DMS153 treated with DMSO at 0.1 percent for 48 hours (cell line): ENCODE data around the gene MCL1.
"Not testable (repeated sequence)": the region's sequence is repeated elsewhere in the genome, so short reads cannot be mapped to it uniquely, and the experiment has no call there.

Experiments used
- DNase-seq: peaks from one replicate; lab custom pipeline; 2025; ENCODE audit not compliant: unreplicated experiment; lab: John Stamatoyannopoulos, UW

The MCL1 gene

GRCh38 chr1:150572918-150573647 is 6.3 kb downstream of the MCL1 start:
- no peak for DNase-seq

DNA sequence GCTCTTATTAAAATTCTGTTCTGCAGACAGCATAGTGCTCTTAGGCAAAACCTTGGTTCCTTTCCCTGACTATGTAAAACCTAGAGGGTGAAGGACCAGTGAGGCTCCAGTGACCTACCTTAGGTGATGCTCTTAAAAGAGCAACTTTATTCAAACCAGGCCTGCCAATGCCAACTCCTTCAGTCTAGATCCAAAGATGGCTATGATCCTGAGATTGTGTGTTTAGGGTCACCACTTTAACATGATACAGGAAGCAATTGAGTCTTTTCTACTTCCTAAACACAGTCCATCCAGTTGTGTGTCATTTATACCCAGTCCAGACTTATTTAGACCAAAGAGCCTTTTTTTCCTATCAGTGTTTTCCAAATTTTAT is 10.8 kb downstream of the MCL1 start:
- DNase-seq, result no peak

- peak; percentile 74 for DNase-seq
These were observed 11.5 kb downstream of the MCL1 start for GRCh38 chr1:150567717-150568593.

- DNase-seq, result no peak
These were observed 12.1 kb downstream of the MCL1 start for GRCh38 chr1:150567341-150567716.

DNA sequence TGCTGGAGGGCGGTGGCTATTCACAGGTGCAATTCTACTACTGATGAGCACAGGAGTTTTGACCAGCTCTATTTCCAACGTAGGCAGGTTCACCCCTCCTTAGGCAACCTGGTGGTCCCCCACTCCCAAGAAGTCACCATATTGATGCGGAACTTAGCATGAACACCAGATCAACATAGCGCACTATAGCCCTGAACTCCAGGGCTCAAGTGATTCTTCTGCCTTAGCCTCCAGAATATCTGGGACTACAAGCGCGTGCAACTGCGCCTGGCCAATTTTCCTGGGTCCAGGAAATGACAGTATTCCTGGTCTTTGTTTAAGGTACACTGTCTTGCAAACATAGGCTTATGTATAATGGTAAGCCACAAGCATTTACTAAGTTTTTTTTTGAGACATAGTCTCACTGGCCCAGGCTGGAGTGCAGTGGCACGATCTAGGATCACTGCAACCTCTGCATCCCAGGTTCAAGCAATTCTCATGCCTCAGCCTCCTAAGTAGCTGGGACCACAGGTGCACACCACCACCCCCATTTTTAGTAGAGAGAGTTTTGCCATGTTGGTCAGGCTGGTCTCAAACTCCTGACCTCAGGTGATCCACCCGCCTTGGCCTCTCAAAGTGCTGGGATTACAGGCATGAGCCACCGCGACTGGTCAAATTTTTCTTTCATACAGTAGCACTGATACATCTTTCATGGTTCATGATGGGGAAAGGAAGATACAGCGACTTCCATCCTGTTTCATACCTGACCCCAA is 12.6 kb downstream of the MCL1 start:
- no peak for DNase-seq

GRCh38 chr1:150565240-150565991 is 14.0 kb downstream of the MCL1 start:
- DNase-seq, result not testable (repeated sequence)

- no peak for DNase-seq
These were observed 15.1 kb downstream of the MCL1 start for GRCh38 chr1:150564051-150564991.

DNA sequence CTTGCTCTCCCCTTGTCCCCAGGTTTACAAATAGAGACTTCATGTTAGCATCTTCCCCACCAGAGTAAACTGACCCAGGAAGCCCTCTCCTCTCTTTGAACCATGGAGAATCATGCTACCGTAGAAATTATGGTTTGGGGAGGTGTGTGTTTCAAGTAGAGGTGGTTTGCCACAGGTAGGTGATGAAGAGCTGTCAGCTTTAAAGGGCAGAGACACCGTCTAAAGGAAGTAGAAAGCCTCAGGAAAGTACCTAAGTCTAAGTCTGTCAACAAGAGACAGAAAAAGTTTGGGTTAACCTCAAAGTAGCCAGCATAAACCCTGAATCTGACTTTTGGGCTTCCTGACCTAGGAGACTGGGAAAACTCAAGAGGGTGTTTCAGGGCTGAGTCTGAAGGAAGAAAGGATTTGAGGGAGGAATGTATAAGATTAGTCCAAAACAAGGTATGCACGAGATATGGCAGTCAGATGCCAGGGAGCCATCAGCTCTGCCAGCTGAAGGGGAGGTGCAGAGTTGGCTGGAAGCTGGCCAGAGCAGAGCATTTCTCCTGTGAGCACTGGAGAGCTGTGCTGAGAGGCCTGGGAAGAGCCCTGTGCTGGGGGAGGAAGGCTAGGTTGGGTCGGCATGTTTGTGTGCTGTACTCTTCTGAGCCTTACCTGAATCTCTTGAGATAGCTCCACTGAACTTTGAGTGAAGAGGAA is 15.9 kb downstream of the MCL1 start:
- DNase-seq, result peak; percentile 60

DNA sequence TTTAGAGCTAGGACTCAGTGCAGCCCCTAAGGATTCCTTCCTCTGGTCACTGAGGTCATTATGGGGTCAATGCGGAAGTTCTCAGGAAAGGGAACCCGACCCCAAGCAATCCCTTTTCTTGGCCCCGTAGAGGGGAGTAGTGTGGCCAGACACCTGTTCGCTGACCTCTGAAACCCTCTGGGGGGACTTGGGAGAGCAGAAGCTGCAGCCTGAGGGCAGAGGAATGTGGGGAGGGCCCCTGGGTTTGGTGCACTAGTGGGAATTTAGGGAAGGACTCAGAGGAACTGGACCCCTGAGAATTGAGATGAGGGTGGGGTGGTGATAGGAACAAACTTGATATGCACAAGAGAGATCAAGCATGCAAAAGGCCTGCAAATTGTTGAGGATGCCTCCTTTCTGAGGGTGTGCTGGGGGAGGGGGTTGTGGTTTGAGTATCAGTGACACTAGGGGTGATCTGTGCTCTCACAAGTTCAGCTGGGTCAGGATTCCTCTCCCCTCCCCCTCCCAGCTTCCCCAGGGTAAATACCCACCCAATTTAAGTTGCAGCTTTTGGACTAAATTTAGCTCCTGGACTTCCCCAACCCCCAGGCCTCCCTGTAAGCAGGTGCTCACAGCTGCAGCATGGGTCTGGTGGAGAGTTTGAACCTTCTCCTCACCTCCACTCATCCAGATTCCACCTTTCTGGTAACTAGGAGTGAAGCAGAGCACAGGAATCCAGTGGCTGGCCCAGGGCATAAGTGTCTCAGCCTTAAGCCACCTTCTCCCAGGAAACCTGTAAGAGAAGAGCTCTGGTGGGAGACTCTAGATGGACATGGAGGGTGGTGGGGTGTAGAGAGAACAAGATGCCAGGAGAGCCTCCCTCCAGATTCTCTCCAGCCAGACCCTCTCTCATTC is 16.7 kb downstream of the MCL1 start:
- no peak for DNase-seq

GRCh38 chr1:150561974-150562445 is 17.4 kb downstream of the MCL1 start:
- peak; percentile 82 for DNase-seq

DNA sequence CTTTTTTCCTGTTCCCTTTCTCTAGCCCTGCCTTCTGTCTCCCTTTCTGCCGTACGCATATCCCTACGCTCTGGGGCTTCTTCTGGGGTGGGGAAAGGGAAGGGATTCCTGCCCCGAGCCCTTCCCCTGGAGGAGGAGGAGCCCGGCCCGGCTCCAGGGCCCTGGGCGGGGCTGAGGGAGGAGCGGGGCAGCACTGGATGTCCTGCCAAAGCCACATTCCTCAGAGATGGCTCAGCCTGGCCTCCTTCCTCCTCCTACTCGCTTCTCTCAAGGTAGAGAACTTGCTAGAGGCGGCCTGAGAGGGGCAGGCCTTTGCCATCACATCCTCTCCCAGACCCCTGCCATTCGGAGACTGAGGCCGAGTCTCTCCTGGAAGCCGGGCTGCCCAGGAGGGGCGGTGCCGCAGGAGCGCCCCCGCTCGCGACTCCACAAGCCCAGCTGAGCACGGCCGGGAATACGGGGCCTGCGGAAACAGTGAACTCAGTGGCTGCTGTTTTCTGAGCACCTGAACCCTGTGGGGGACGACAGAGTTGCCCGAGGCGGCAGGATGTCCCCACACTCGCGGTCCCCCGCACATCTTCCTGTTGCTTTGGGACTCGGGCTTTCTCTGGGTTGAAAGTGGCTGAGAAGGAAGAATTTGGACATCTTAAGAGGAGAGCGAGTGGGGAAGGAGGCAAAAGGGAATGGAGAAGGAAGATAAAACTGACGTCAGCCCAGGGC is 18.0 kb downstream of the MCL1 start:
- peak; percentile 94 for DNase-seq

GRCh38 chr1:150560576-150561253 is 18.7 kb downstream of the MCL1 start:
- peak; percentile 94 for DNase-seq

DNA sequence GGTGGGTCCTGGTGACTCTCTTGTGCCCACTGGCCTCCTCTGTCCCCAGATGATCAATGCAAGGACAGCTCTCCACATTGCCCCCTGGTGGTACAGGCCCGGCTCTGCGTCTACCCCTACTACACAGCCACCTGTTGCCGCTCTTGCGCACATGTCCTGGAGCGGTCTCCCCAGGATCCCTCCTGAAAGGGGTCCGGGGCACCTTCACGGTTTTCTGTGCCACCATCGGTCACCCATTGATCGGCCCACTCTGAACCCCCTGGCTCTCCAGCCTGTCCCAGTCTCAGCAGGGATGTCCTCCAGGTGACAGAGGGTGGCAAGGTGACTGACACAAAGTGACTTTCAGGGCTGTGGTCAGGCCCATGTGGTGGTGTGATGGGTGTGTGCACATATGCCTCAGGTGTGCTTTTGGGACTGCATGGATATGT is 19.4 kb downstream of the MCL1 start:
- peak; percentile 78 for DNase-seq

- no peak for DNase-seq
These were observed 19.8 kb downstream of the MCL1 start for GRCh38 chr1:150559656-150560010.

- DNase-seq, result no peak
These were observed 20.4 kb downstream of the MCL1 start for GRCh38 chr1:150558761-150559655.

- no peak for DNase-seq
These were observed 21.1 kb downstream of the MCL1 start for GRCh38 chr1:150558303-150558704.
